GM19463 (cell line): Measurements from ENCODE around the gene FUT6.

Experiments used
- ATAC-seq: cut with Tn5 transposase; IDR thresholded peaks from one replicate; pipeline ENCODE4 v1.9.1; 2021; ENCODE audit warnings: mild to moderate bottlenecking, moderate library complexity; ENCODE audit not compliant: unreplicated experiment

Gene FUT6

DNA sequence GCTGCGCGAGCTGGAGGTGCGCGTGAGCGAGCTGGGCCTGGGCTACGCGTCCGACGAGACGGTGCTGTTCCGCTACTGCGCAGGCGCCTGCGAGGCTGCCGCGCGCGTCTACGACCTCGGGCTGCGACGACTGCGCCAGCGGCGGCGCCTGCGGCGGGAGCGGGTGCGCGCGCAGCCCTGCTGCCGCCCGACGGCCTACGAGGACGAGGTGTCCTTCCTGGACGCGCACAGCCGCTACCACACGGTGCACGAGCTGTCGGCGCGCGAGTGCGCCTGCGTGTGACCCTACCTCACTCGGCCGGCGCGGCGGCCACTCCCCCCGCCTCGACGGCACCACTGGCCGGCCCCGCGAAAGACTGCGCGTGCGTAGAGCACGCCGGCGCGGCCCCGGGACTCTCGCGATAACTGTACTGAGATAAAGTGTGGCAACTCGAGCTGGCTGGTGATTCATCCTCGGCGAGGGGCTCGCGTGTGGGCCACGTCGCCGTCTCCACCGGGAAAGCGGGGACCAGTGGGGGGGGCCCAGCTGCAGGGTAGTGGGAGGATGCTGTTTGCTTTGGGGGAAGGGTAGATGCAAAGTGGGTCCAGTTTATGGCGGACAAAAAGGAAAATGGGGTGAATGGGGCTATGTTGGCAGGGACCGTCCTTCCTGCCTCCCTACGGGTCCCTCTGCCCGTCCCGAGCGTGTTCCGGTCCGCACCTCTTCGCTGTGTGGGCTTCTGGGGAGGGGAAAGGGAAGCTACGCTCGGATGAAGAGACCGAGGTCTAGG, 11.4 kb downstream of the FUT6 start:
- peak; percentile 70 for ATAC-seq

GRCh38 chr19:5827342-5827890, 12.1 kb downstream of the FUT6 start:
- no peak for ATAC-seq

GRCh38 chr19:5826531-5827341, 12.8 kb downstream of the FUT6 start:
- no peak for ATAC-seq

GRCh38 chr19:5825178-5825577, 14.3 kb downstream of the FUT6 start:
- ATAC-seq: no peak

DNA sequence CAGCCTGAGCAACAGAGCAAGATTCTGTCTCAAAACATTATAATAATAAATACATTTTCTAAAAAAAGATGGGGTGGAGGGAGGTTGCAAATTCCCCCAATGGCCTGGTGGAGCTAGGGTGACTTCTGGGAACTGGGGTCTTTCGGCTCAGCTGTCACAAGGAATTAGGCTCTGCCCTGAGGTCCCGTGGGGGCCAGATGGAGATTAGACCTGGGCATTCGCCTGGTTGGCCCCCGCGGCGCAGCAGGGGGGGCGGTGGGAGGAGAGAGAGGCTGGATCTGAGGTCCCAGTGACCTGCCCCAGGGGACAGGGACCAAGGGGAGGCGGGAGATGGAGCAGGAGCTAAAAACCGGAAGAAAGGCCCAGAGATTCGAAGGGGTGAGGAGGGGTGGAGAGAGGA, 14.8 kb downstream of the FUT6 start:
- ATAC-seq: no peak

DNA sequence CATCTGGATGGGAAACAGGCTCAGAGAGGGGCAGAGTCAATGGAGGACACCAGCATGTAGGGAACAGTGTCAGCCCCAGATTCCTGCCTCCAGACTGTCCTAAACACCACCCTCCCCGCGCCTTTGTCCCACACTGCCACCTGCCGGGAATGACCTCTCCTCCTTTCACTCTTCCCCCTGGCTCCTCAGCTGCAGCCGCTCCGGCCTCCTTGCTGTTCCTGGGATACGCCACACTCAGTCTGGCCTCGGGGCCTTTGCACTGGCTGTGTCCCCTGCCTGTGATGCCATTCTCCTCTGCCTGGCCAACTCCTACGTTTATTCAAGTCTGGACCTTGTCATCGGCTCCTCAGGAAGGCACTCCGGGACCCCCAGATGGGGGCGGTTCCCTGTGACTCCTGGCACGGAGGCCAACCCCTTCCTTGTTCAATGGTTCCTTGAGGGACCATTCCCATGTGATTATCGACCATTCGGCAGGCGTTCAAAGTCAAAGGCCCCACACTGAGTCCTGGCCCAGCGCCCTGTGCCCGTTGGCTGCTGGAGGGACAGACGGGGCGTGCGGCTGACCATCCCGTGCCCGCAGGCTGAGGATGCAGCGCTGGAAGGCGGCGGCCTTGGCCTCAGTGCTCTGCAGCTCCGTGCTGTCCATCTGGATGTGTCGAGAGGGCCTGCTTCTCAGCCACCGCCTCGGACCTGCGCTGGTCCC, 15.8 kb downstream of the FUT6 start:
- ATAC-seq: no peak

DNA sequence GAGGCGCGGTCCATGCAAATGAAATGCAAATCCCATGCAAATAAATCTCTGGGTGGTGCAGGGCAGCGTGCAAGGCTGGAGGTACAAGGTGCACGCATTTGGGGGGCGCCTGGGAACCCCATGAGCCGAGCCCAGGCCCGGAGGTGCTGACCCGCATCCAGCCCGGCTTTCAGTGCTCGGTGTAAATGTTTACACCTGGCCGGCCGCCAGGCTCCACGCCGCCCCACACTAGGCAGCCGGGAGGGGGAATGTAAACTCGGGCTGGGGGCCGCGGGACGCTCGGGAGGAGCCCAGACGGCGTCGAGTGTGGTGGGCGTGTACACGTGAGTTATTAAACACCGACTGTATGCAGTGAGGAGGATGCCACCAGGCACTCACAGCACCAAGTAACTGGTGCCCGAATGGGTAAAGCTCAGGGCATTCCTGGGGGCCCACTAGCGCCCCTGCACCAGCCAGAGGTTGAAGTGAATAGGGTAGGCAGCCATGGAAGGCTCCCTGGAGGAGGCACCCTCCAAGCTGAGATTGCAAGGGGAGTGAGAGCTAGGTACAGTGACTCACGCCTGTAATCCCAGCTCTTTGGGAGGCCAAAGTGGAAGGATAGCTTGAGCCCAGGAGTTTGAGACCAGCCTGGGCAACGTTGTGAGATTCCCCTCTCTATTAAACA, 17.2 kb downstream of the FUT6 start:
- ATAC-seq: no peak

- ATAC-seq: no peak
Measured at GRCh38 chr19:5821521-5822180, 17.9 kb downstream of the FUT6 start.

DNA sequence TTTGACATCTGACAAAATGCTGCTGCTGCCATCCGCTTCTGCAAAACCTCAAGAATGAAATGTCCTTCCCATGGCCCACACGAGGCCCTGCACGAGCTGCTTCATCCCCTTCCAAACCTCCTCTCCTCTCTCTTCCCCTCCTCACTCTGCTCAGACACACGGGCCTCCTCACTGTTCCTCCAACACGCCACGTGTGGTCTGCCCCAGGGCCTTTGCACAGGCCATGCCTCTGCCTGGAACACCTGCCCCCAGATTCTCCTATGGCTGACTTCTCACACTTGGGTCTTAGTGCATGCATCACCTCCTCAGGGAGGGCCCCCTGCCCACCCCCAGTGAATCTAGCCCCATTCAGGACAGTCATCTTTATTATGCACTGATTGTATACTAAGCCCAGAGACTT, 18.7 kb downstream of the FUT6 start:
- ATAC-seq: no peak

DNA sequence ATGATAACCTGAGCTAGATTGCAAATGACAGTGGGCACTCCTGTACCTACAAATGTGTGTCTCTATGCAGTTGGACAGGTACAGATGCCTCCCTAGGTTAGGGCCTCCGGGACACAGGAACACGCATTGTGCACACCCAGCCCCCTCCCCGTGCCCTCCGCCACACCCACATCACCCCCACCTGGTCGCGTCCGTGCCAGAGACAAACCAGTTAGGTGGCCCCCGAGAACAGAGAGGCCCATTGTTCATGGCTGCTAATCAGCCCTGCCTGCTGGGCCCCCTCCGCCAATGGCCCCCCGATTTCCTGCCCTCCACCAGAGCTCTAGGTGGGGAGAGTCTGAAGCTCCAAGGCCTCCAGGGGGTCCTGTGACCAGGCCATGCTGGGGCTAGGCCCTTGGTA, 20.9 kb downstream of the FUT6 start:
- no peak for ATAC-seq

DNA sequence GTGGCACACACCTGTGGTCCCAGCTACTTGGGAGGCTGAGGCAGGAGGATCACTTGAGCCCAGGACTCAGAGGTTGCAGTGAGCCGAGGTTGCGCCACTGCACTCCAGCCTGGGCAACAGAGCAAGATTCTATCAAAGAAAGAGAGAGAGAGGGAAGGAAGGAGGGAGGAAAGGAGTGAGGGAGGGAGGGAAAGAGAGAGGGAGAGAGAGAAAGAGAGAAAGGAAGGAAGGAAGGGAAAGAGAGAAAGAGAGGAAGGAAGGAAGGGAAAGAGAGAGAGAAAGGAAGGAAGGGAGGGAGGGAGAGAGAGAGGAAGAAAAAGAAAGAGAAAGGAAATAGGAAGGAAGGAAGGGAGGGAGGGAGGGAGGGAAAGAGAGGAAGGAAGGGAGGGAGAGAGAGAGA, 22.3 kb downstream of the FUT6 start:
- ATAC-seq: no peak

GRCh38 chr19:5814852-5815246, 24.7 kb downstream of the FUT6 start:
- no peak for ATAC-seq

DNA sequence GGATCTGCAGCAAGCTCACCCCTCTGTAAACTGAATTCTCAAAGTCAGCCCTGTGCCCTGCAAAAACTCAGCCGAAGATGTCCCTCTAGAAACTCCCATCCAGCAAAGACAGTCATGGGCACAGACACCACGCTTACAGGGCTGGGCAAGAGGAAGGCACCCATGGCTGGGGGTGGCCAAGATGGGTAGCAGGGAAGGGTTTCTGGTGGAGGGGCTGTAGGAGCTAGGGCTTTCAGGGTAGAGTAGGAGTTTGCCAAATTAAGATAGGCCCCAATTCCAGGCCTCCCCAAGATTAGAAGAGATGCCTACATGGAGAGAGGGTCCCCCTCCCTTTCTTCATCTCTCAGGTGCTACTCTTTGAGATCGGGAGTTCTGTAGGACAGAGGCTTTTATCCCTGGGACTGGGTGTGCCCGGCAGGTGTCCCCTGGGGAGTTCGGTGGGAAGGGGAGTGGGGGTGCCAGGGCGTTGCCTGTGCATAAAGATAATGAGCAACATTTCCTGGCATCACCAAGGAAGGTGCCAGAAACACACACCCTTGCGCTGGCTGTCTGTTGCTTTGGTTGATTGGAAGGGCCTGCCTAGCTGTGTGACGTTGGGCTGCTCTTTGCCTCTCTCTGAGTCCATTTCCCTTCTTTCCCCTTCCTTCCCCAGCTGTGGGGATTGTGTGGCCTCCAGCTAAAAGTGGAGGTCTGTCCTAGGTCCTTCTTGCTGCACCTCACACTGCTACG, 25.2 kb downstream of the FUT6 start:
- no peak for ATAC-seq

- ATAC-seq: no peak
Measured at GRCh38 chr19:5811117-5811516, 28.4 kb downstream of the FUT6 start.

- ATAC-seq: no peak
Measured at GRCh38 chr19:5809469-5809868, 30.0 kb downstream of the FUT6 start.

GRCh38 chr19:5809053-5809452, 30.4 kb downstream of the FUT6 start:
- no peak for ATAC-seq

GRCh38 chr19:5808120-5808816, 31.2 kb downstream of the FUT6 start:
- ATAC-seq: no peak

DNA sequence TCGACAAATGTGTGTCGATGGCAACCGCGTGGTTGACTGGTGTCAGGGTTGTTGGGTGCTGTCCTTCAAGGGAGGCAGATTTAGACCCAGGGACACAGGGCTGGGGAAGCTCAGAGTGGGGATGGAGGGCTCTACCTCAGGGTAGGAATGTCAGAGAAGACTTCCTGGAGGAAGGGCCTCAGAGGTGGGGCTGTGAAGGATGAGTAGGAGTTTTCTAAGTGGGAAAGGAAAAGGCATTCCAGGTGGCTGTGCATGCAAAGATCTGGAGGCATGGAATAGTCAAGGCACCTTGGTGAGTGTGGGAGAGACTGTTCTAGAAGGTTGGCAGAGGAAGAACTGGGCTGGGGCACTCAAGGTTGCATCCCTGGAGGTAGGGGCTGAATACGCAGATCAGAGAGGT, 32.6 kb downstream of the FUT6 start:
- no peak for ATAC-seq

DNA sequence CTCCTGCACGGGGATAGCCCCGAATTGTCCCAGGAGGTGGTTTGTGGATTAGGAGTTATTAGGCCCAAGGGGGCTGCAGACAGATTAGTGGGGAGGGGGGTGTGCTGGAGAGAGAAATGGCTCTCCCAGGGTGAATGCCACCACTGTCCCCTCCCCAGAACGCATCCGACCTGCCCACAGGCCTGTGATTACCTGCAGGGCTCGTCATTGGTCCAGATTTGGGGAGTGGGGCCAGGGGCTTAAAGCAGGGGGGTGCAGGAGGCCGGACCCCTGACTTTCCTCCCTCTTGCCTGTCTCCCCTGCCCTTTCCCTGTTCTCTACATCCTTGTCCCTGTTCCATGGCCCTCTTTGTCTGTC, 33.4 kb downstream of the FUT6 start:
- ATAC-seq: no peak
